Activated naive CD4-positive, alpha-beta T cell treated with anti-CD3 and anti-CD28 coated beads, Interleukin-2, amount 50 U/mL, for 72 hours (primary cell): ENCODE measurements around the gene ATG2B. TPM values are rescaled to one million over a fixed set of nuclear protein-coding genes. Genes with fewer than 3 reads are reported as not detected.
A peak's percentile ranks its signal among the peaks of the same experiment; 100 is the strongest.

Experiments
- ATAC-seq, 2 donors: fragments of 150-1000 bp; cut with Tn5 transposase; 2 replicates each; pipeline ENCODE4 v1.10.0; 2021; ENCODE audit warnings: mild to moderate bottlenecking in 2 of 2, moderate library complexity in 2 of 2
- DNase-seq, 2 donors: peaks; one replicate each; pipeline ENCODE4 v3.0.0; 2021 to 2022; ENCODE audit warnings: low spot score in 2 of 2
- H3K27ac Mint-ChIP-seq, 2 donors: one replicate each; pipeline ENCODE4 v1.8.0; 2022; ENCODE audit warnings: mild to moderate bottlenecking in 2 of 2, mixed read lengths in 2 of 2
- H3K36me3 Mint-ChIP-seq, 2 donors: one replicate each; pipeline ENCODE4 v1.8.0; 2022; ENCODE audit warnings: mixed read lengths in 2 of 2
- H3K9me3 Mint-ChIP-seq, 2 donors: one replicate each; pipeline ENCODE4 v1.8.0; 2022; ENCODE audit warnings: mixed read lengths in 2 of 2
- total RNA-seq, 2 donors: library from RNA; stranded (reverse); gene quantifications; one replicate each; pipeline ENCODE4 v1.2.3, GENCODE V29; 2022

ATG2B gene
- total RNA-seq, 2 donors from 2014 or later = 21.2 to 23.3 TPM

DNA sequence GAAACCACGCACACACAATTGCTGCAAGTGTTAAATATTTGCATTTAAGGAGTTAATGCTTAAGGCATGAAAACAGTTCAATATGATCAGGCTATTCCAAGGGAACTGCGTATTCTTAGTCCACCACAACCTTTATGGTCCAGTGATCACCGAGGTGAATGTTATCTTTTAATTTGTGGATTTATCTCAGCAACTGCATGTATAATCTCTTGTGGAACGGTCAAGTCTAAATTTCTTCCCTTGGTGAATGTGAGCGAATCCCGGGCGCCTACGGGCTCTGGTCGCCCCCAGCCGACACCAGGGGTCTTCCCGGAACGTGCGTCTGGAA is 27.8 kb upstream of the ATG2B start:
- ATAC-seq (no peak), DNase-seq (no peak)
- Mint-ChIP-seq H3K9me3 (no peaks in the 10 kb centered on the region), H3K27ac (peak overlapping the region in 1 of 2 donors; percentile 77), H3K36me3 (peaks cover 0 to 5% of the 10 kb centered on the region in 2 donors)

DNA sequence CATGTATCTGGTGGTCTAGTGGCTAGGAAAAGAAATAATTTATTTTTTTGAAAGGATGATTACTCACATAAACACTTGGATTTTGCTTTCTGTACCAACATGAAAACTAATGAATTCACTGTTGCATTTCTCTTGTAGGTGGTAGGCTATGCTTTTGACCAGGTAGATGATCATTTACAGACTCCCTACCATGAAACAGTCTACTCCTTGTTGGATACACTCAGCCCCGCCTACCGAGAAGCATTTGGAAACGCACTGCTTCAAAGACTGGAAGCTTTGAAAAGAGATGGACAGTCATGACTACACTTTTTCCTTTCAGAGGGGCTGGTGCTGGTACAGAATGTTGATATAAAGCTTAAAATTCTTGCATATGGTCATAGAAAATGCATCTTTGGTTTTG is 22.2 kb upstream of the ATG2B start:
- H3K9me3 Mint-ChIP-seq = no peaks in the 10 kb centered on the region
- no peak for ATAC-seq
- no peak for DNase-seq
- no peaks in the 10 kb centered on the region for H3K36me3 Mint-ChIP-seq
- no peak overlapping the region for H3K27ac Mint-ChIP-seq

DNA sequence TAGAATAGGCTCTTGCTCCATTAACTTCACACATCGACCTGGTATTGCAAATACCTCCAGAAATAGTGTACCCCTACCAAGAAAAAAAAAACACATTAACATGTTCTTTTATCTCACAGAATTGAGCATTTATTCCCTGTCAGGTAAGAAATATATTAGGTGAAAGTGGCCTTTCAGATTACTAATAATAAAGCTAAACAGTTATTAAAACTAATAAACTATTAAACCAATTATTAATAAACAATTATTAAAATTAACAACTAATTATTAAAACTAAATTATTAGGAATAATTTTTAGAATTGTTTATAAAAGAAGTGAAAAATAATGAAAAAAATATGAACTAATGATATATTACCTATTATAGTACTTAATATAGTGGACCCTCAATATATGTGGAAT is 21.6 kb upstream of the ATG2B start:
- Mint-ChIP-seq H3K27ac (no peak overlapping the region), H3K36me3 (no peaks in the 10 kb centered on the region), H3K9me3 (no peaks in the 10 kb centered on the region)
- no peak for ATAC-seq
- no peak for DNase-seq

DNA sequence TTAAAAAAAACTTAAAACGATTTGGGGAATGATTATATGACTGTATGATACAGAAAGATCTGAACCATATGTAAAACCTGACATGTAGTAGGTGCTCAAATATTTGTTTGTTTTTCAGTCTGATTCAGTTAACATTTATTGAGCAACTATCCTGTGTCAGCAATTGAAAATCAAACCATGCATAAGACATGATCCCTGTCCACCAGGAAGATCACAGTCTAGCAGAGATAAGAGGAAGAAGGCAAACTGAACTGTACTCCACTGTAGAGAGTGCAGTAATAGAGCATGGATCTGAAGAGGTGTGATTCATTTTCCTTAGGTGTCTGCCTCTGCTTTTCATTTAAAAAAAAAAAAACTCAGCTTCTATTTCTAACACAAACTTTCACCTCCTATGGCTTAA is 20.9 kb upstream of the ATG2B start:
- Mint-ChIP-seq H3K27ac (no peak overlapping the region), H3K9me3 (no peaks in the 10 kb centered on the region), H3K36me3 (no peaks in the 10 kb centered on the region)
- no peak for ATAC-seq
- DNase-seq = no peak

DNA sequence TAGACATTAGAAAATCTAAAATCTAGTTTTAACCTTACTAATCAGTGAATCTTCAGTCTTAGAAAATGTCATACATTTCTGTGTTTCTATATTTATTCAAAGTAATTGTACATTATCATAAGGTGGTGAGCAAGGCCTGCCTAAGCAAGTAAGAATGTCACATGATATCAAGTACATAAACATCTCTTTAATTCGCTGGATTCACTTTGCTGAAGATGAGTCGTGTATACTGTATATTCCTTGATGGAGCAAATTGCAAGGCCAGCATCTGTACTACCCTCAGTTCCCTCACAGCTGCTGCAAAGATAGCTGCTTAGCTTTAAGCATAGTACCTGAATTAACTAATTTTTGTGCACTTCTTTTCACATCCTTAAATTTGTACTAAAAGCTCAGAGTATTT is 20.3 kb upstream of the ATG2B start:
- H3K27ac Mint-ChIP-seq = no peak overlapping the region
- no peaks in the 10 kb centered on the region for H3K9me3 Mint-ChIP-seq
- ATAC-seq (no peak), DNase-seq (no peak)
- H3K36me3 Mint-ChIP-seq = no peaks in the 10 kb centered on the region

DNA sequence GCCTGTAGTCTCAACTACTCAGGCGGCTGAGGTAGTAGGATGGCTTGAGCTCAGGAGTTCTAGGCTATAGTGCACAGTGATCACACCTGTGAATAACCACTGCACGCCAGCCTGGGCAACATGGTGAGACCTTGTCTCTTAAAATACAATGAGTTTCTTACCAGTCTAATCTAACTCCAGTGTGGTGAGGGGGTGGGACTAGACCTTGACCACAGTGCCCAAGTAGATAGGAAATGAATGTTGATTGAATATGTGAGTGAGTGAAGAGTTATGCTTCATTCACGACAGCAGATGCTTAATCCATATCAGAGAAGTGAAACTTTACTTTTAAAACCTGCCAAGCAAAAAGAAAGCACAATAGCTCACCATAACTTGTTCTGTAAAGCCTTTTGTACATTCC is 17.6 kb upstream of the ATG2B start:
- Mint-ChIP-seq H3K27ac (no peak overlapping the region), H3K9me3 (no peaks in the 10 kb centered on the region), H3K36me3 (no peaks in the 10 kb centered on the region)
- DNase-seq (no peak), ATAC-seq (peak in 1 of 2 donors; percentile 50)

DNA sequence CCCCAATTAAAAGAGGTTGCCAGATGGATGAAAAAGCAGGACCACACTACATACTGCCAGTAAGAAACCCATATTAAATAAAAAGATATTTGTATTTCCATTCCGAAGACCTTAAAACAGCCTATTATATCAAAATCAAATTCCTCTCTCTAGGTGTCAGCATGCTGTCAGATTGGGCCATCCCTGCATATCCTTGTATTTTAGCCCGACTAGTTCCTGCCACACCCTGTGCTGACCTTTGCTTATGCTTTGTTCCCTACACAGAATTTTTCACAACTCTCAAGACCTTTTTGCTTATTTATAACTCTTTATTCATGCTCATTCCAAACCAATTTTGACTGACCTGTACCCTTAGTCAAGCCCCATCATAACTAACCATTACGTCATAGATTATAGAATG is 13.0 kb upstream of the ATG2B start:
- Mint-ChIP-seq H3K36me3 (no peaks in the 10 kb centered on the region), H3K9me3 (no peaks in the 10 kb centered on the region), H3K27ac (no peak overlapping the region)
- ATAC-seq (no peak), DNase-seq (no peak)

DNA sequence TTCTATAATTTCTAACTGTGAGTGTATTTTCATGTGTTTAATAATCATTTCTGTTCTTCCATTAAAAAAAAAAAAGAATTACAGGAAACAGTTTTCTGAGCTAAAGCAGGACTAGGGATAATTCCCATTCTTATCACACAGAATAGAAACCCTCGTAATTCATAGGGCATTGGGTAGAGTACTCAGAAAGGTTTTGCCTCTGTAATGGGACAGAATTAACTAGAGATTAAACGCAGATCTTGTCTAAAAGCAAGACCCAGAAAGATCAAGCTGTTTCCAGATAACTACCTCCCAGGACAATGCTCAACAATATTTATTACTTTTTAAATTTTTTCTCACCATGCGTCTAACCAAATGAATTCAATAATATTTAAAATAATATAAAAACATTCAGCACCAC is 10.4 kb upstream of the ATG2B start:
- H3K9me3 Mint-ChIP-seq = peaks cover 0 to 4% of the 10 kb centered on the region in 2 donors
- no peak overlapping the region for H3K27ac Mint-ChIP-seq
- DNase-seq (no peak), ATAC-seq (no peak)
- no peaks in the 10 kb centered on the region for H3K36me3 Mint-ChIP-seq

DNA sequence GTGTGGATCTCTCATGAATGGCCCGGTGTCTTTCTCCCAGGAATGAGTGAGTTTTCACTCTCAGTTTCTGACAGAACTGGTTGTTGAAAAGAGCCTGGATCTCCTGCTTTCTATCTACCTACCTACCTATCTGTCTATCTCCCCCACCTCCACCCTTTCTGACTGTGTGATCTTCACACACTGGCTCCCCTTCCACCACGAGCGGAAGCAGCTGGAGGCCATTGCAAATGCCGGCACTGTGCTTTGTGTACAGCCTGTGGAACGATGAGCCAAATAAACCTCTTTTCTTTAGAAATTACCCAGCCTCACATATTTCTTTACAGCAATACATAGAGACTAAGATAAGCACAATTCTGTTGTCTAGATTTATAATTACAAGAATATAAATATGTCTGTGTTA is 7.4 kb upstream of the ATG2B start:
- peaks cover 0 to 6% of the 10 kb centered on the region in 2 donors for H3K9me3 Mint-ChIP-seq

DNA sequence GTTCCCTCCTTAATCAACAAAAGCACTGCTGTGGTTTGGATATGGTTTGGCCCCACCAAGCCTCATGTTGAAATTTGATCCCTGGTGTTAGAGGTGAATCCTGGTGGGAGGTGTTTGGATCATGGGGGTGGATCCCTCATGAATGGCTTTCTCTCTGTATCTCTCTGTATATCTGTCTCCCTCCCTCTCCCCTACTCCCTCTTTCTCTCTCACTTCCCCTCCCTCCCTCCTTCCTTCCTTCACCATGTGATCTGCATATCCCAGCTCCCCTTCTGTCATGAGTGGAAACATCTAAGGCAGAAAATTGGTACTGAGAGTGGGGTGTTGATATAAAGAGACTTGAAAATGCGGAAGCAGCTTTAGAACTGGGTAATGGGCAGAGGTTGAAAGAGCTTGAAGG is 5.4 kb upstream of the ATG2B start:
- no peak for ATAC-seq
- DNase-seq = no peak
- Mint-ChIP-seq H3K9me3 (peaks cover 0 to 6% of the 10 kb centered on the region in 2 donors), H3K27ac (no peak overlapping the region), H3K36me3 (peaks cover 0 to 12% of the 10 kb centered on the region in 2 donors)

More for the DNA sequence above, 7.4 kb upstream of the ATG2B start:
- Mint-ChIP-seq H3K36me3 (no peaks in the 10 kb centered on the region), H3K27ac (no peak overlapping the region)
- ATAC-seq = no peak
- DNase-seq = no peak

DNA sequence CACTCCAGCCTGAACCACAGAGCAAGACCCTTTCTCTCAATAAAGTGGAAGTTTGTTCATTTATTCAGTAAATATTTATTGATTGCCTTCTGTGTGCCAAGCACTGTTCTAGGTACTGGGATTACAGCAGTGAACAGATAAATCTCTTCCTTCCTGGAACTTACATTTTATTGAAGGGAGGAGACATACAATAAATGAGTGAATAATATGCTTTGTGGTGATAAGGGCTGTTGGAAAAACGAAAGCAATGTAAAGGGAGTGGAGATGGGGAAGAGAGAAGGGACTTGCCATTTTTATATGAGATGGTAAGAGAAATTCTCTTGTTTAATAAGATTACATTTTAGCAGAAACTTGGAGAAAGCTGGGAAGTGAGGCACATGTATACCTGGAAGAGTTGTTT is 1.8 kb upstream of the ATG2B start:
- ATAC-seq = no peak
- Mint-ChIP-seq H3K36me3 (peaks cover 9 to 23% of the 10 kb centered on the region in 2 donors), H3K27ac (peak overlapping the region in 1 of 2 donors; percentile 72), H3K9me3 (peaks cover 0 to 6% of the 10 kb centered on the region in 2 donors)
- DNase-seq = no peak

DNA sequence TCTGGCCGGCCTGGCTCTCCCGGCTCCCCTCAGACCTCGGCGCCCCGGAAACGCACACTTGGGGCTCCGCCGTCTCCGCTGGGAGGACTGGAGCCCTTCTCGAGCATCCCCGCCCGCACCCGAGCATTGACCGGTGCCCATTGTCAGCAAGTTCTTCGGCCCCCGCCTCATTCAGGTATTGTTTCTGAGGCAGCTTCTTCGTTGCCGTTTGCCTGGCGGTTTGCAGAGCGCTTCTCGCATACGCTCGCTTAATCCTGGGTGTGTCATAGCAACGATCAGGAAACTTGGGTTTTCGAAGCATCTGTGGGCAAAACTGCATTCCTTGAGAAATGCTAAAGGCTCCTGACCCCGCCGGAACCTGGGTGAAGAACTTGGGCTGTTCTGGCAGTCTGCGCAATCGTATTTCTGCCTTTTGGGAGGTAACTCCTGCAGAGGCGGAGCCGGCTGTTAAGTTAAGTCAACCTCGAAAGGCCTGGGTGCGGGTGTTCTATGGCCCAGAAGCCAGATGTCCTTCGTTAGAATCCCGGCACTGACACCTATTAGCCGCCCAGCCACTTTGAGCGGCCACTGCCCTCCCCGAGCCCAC is 703 bp upstream of the ATG2B start:
- ATAC-seq (peak; percentile 3 to 7), DNase-seq (peak in 1 of 2 donors; percentile 34)
- peak overlapping the region; percentile 72 to 87 for H3K27ac Mint-ChIP-seq
- H3K36me3 Mint-ChIP-seq = peaks cover 9 to 23% of the 10 kb centered on the region in 2 donors
- peaks cover 0 to 4% of the 10 kb centered on the region in 2 donors for H3K9me3 Mint-ChIP-seq

DNA sequence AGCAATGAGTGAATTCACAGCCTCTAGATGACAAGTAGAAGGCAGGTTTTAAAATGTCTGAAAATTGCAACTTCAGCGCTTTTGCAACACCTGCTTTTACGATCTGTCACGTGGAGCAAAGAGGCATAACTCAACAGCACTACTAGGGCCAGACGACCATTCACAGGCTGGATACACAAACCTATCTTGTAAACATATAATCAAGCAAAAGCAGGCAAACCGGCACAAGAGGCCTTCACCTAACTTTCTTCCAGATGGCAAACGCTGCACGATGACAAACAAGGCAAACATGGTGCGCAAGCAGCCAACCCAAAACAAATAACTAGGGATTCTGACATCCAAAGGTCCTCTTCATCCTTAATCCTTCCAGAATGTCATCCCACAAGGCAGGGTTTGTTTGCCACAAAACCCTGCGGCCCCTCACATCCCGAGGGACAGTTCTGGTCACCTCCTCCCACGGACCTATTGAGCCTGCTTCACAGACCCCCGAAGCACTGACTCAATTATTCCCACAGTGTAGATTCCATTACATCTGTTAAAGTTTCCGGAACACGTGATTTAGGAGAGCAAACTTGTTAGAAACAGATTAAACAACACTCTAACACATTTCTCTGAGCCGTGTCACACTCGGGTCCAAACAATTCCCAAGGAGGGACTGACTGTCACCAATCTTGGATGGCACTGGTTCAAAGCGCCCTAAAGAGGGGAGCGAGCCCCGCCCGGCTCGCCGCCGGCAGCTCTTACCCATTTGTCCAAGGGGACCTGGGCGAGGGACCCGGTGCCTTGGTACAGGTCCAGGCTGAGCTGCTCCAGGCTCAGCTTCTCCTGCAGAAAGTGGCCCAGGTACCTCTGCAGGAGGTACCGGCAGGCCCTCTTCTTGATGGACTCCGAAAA is 823 bp downstream of the ATG2B start:
- peak; percentile 30 to 50 for ATAC-seq
- peaks cover 9 to 23% of the 10 kb centered on the region in 2 donors for H3K36me3 Mint-ChIP-seq
- peak overlapping the region; percentile 93 to 96 for H3K27ac Mint-ChIP-seq
- peak; percentile 51 to 55 for DNase-seq
- no peaks in the 10 kb centered on the region for H3K9me3 Mint-ChIP-seq

DNA sequence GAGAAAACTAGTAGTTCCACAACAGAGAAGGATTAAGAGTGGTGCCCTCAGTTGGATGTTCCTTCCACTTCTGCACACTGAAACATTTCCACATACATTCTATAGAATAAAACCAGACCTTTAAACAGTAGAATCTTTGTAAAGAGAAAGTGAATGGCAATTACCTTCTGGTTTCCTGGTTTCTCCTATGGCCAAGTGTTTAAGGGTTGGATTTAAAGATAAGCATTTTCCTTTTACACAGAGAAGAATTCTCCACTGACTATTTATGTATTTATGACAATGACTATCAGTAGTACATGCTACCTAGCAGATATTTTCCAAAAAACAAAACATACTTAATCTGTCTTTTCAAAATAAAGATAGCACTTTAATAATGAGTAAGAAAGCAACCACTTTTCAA is 3.2 kb downstream of the ATG2B start:
- ATAC-seq (no peak), DNase-seq (no peak)
- Mint-ChIP-seq H3K9me3 (no peaks in the 10 kb centered on the region), H3K36me3 (peaks cover 12 to 22% of the 10 kb centered on the region in 2 donors), H3K27ac (no peak overlapping the region)

DNA sequence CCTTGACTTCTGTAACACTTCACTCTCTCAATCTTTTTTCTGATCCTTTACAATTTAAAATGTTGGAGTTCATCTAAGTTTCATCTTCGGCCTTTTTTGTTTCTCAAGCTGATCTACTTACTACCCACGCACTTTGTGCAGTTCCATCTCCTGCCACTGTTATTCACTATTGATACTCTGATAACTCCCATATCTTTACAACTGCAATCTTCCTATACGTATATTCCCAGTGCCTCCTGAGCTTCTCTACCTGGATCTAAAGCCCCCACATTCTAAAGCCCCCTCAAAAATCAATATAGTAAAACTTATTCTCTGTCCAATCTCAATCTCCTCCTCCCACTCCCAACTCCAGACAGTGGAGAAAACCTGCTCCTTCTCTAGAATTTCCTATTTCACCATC is 5.9 kb downstream of the ATG2B start:
- Mint-ChIP-seq H3K27ac (no peak overlapping the region), H3K9me3 (no peaks in the 10 kb centered on the region)

DNA sequence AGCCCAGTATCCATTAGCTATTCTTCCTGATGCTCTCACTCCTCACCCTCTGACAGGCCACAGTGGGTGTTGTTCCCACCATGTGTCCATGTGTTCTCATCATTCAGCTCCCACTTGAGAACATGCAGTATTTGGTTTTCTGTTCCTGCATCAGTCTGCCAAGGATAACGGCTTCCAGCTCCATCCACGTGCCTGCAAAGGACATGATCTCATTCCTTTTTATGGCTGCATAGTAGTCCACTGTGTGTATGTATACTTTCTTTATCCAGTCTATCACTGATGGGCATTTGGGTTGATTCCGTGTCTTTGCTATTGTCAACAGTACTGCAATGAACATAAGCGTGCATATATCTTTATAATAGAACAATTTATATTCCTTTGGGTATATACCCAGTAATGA is 8.9 kb downstream of the ATG2B start:
- no peak overlapping the region for H3K27ac Mint-ChIP-seq
- ATAC-seq (no peak), DNase-seq (no peak)
- H3K9me3 Mint-ChIP-seq = no peaks in the 10 kb centered on the region
- H3K36me3 Mint-ChIP-seq = peaks cover 0 to 14% of the 10 kb centered on the region in 2 donors

More for the DNA sequence above, 5.9 kb downstream of the ATG2B start:
- ATAC-seq = no peak
- DNase-seq = no peak
- peaks cover 5 to 23% of the 10 kb centered on the region in 2 donors for H3K36me3 Mint-ChIP-seq

DNA sequence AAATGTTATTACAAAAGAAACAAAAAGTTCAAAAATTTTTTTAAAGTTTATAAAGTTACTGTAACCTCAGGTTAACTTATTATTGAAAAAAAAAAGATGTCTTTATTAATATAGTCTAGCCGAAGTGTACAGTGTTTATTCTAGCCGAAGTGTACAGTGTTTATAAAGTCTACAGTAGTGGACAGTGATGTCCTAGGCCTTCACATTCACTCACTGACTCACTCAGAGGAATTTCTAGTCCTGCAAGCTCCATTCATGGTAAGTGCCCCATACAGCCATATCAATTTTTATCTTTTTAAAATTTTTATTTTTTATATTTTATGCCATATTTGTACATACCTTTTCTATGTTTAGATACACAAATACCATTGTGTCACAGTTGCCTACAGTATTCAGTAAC is 10.4 kb downstream of the ATG2B start:
- Mint-ChIP-seq H3K36me3 (peaks cover 0 to 14% of the 10 kb centered on the region in 2 donors), H3K9me3 (no peaks in the 10 kb centered on the region), H3K27ac (no peak overlapping the region)
- DNase-seq (no peak), ATAC-seq (no peak)

DNA sequence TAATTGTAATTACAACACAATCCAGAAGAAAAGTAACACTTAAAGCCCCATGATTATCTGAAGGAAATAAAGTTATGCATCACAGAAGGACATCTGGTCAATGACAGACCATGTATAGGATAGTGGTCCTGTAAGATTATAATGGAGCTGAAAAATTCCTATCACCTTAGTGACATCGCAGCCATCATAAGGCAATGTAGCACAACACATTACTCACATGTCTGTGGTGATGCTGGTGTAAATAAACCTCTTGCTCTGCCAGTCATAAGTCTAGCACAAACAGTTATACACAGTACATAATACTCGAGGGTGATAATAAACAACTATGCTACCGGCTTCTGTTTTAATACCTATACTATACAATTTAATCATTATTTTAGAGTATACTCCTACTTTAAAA is 11.2 kb downstream of the ATG2B start:
- Mint-ChIP-seq H3K9me3 (no peaks in the 10 kb centered on the region), H3K27ac (no peak overlapping the region), H3K36me3 (peaks cover 0 to 14% of the 10 kb centered on the region in 2 donors)
- DNase-seq (no peak), ATAC-seq (no peak)
